Breast epithelium (tissue), 4 donors: Measurements from ENCODE around the gene FES. TPM values are rescaled to one million over a fixed set of nuclear protein-coding genes. Genes with fewer than 3 reads are reported as not detected.

Source experiments
- DNase-seq, 2 donors: peaks; one replicate each; pipeline ENCODE4 v3.0.0-alpha.2; 2019; ENCODE audit warnings: low spot score in 2 of 2
- H3K27ac ChIP-seq, 2 donors: fragments of 200-600 bp; sonication (generic) in 1 of 2; one replicate each; pipeline ENCODE4 v1.5.1; 2016 to 2019; ENCODE audit warnings: mild to moderate bottlenecking in 1 of 2
- H3K27me3 ChIP-seq, 2 donors: fragments of 200-600 bp; sonication (generic) in 1 of 2; one replicate each; pipeline versions ENCODE4 v1.5.1 to v1.6.0; 2017 to 2019; ENCODE audit warnings: control low read depth in 1 of 2, mild to moderate bottlenecking in 1 of 2
- H3K36me3 ChIP-seq: fragments of 200-600 bp; one replicate; pipeline ENCODE4 v1.5.1; 2019
- H3K4me1 ChIP-seq, 2 donors: fragments of 200-600 bp; sonication (generic); one replicate each; pipeline ENCODE4 v1.5.1; 2016 to 2019; ENCODE audit warnings: control low read depth in 1 of 2
- H3K4me3 ChIP-seq, 3 donors: fragments of 200-600 bp; sonication (generic); 1 replicate in 2 of 3; 2 replicates in 1 of 3; pipeline ENCODE4 v1.5.1; 2016 to 2019; ENCODE audit warnings: mild to moderate bottlenecking in 3 of 3, moderate library complexity in 2 of 3
- H3K9me3 ChIP-seq, 2 donors: fragments of 200-600 bp; sonication (generic) in 1 of 2; one replicate each; pipeline ENCODE4 v1.5.1; 2016 to 2019; ENCODE audit warnings: control low read depth in 1 of 2
- POLR2A ChIP-seq: fragments of 450-650 bp; IDR thresholded peaks from one replicate; pipeline ENCODE4 v1.6.1; 2016; ENCODE audit warnings: antibody characterized with exemption, mild to moderate bottlenecking, moderate library complexity
- POLR2AphosphoS5 ChIP-seq, 3 donors: sonication (generic); formaldehyde crosslinking; IDR thresholded peaks; one replicate each; pipeline ENCODE4 v1.6.1; 2017; ENCODE audit warnings: antibody characterized with exemption in 3 of 3
- intact Hi-C: fragments of 100-400 bp; cut with DNase I; formaldehyde crosslinking; loops from one replicate; pipeline ENCODE4 v1.15.1; 2023; ENCODE audit warnings: low total_unique reads
- total RNA-seq, 3 donors: library from RNA; depleted of rRNA; stranded (reverse); fragments of >200 nt; gene quantifications; one replicate each; pipeline ENCODE4 v1.1.0, GENCODE V29; 2016
- TF ChIP-seq, protein P1 (sequence below), 3 donors: fragments of 450-650 bp; IDR thresholded peaks; one replicate each; pipeline ENCODE4 v1.5.1; 2016 to 2017; ENCODE audit warnings: antibody characterized with exemption in 3 of 3, mild to moderate bottlenecking in 3 of 3, moderate library complexity in 3 of 3

Gene FES
- total RNA-seq, 3 donors from 2014 or later = 41.4 to 54.7 (median 42.3) TPM

DNA sequence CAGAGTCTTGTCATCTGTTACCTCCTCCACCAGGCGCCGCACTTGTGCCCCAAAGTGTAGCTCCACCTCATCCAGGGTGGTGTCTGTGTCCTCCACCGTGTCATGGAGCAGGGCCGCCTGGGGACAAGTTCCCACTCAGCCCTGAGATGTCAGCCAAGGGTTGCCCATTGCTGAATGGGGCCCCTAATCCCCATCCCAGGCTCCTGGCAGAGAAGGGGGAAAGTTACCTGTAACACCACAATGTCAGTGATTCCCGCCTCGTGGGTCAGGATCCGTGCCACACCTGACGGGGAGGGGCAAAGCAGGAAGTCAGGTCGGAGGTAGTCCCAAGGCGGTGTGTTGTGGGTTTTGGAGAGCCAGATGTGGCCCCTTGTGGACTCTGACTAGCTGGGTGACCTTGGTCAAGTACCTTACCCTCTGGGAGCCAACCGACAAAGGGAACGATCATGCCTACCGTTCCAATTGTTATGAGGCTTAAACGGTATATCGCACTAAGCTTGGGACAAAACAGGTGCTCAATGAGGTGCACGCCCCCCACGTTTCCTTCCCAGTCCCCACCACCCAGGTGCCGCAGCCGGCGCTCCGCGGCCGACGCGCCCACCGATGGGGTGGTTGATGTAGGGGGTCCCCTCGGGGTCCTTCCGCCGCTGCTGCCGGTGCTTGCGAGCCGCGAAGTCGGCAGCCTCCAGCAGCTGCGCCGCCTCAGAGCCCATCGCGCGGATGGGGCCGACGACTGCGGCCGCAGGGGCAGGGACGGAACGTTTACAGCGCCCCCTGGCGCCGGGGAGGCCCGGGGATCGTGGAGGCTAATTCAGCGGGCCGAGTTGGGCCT lies 47.7 kb downstream of the FES start, which contains the start of gene HDDC3:
TSS of gene HDDC3 (minus strand) at position 722 of the 832 bp plus-strand sequence. CDS start at position 713, 9 bp downstream.
- peak within 1 kb of the TSS; percentile 91 to 96 for H3K27ac ChIP-seq
- H3K4me3 ChIP-seq = peak within 1 kb of the TSS; percentile 80 to 88 (median 81)
- no peaks in the 10 kb centered on the region for H3K27me3 ChIP-seq
- DNase-seq = peak; percentile 86 to 89
- H3K36me3 ChIP-seq = no peaks in the 10 kb centered on the region
- no peaks in the 10 kb centered on the region for H3K9me3 ChIP-seq
- TF ChIP-seq POLR2A (peak; percentile 56), POLR2AphosphoS5 (IDR thresholded peaks at IDR 0.05) (peak; percentile 67 to 83 (median 69))
- TF ChIP-seq, protein P1, sequence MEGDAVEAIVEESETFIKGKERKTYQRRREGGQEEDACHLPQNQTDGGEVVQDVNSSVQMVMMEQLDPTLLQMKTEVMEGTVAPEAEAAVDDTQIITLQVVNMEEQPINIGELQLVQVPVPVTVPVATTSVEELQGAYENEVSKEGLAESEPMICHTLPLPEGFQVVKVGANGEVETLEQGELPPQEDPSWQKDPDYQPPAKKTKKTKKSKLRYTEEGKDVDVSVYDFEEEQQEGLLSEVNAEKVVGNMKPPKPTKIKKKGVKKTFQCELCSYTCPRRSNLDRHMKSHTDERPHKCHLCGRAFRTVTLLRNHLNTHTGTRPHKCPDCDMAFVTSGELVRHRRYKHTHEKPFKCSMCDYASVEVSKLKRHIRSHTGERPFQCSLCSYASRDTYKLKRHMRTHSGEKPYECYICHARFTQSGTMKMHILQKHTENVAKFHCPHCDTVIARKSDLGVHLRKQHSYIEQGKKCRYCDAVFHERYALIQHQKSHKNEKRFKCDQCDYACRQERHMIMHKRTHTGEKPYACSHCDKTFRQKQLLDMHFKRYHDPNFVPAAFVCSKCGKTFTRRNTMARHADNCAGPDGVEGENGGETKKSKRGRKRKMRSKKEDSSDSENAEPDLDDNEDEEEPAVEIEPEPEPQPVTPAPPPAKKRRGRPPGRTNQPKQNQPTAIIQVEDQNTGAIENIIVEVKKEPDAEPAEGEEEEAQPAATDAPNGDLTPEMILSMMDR (IDR thresholded peaks at IDR 0.05) = peak; percentile 81 to 89 (median 85)
- H3K4me1 ChIP-seq = peaks cover 4 to 14% of the 10 kb centered on the region in 2 donors
- intact Hi-C loops = no loop called here

DNA sequence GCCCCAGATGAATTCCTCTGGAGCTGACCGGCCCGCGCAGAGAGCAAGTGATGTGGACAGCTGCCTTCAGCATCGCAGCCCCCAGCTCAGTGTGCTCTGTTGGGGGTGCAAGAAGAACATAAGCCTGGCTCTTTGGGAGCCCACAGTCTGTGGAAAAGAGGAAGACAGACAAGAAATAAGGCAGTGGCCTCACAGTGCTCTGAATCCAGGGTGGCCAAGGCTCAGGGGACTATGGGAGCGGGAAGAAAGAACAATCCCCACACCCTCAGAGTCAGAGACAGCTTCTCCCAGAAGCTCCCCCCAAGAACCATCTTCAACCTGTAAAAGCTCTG lies 48.3 kb downstream of the FES start:
- H3K27me3 ChIP-seq = no peaks in the 10 kb centered on the region
- H3K4me3 ChIP-seq = peak overlapping the region; percentile 80 to 88 (median 81)
- no peaks in the 10 kb centered on the region for H3K36me3 ChIP-seq
- peaks cover 4 to 14% of the 10 kb centered on the region in 2 donors for H3K4me1 ChIP-seq
- H3K9me3 ChIP-seq = no peaks in the 10 kb centered on the region
- peak overlapping the region; percentile 91 to 96 for H3K27ac ChIP-seq
- no peak for DNase-seq
- intact Hi-C loops = no loop called here
- TF ChIP-seq, protein P1 (IDR thresholded peaks at IDR 0.05) = no peak
- no peak for TF ChIP-seq POLR2AphosphoS5 (IDR thresholded peaks at IDR 0.05)

DNA sequence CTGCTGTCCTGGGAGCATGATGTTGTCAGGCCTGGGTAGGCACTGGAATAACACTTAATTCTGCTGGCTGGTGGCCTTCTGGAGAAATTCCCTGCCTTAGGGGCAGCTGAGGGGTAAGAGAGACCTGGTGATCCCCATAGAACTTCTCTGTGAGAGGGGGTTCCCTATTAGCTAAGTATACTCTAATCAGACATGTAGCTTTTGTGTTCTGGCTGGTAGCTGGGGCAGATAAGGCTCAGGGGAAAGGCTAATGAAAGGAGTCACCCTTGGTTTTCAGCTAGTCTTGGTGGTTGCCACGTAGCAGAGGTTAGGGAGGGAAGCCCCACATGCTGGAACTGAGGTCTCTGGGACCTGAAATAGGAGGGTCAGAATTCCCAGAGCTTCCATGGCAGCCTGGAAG lies 49.0 kb downstream of the FES start:
- Histone ChIP-seq H3K4me1 (peaks cover 4 to 14% of the 10 kb centered on the region in 2 donors), H3K27ac (no peak overlapping the region)

DNA sequence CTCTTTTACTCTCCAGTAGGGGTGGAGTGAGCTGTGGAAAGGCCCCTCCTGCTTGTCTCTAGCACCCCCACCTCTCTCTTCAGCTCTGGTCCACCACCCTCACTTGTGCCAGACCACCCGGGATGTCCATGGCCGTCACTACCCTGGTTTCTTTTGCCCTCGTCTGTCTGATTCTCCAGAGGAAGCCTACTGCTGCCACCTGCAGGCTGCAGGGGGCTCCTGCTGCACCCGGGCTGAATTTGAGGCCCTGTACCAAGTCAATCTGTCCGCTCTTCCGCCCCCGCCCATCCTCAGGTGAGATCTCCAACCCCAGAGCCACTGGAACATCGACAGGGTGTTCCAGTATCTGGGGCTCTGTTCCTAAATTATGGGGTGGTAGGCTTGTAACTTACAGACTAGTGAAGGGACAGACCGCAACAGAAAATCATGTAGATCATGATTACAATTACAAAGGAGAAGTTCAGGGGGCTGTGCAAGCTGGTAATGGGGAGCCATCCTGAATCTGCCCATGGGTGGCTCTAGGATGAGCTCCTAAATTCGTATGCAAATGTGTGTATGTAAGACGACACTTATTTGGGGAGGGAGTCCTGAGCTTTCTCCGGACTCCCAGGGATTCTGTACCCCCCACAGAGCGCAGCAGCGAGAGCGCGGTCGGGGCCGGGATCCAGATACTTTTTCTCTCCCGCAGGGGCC lies 50.1 kb downstream of the FES start:
- peak overlapping the region; percentile 84 to 91 for H3K27ac ChIP-seq
- H3K9me3 ChIP-seq = no peaks in the 10 kb centered on the region
- TF ChIP-seq, protein P1 (IDR thresholded peaks at IDR 0.05) = peak; percentile 38 to 81 (median 55)
- no peak for TF ChIP-seq POLR2A
- no peak for TF ChIP-seq POLR2AphosphoS5 (IDR thresholded peaks at IDR 0.05)
- peak; percentile 80 to 83 for DNase-seq
- peak overlapping the region; percentile 65 to 93 (median 78) for H3K4me3 ChIP-seq
- intact Hi-C loops = no loop called here
- H3K36me3 ChIP-seq = no peaks in the 10 kb centered on the region
- H3K4me1 ChIP-seq = peaks cover 4 to 14% of the 10 kb centered on the region in 2 donors
- no peaks in the 10 kb centered on the region for H3K27me3 ChIP-seq

More for the DNA sequence above, 49.0 kb downstream of the FES start:
- Histone ChIP-seq H3K36me3 (no peaks in the 10 kb centered on the region), H3K9me3 (no peaks in the 10 kb centered on the region), H3K27me3 (no peaks in the 10 kb centered on the region), H3K4me3 (no peak overlapping the region)
- intact Hi-C loops = no loop called here
- DNase-seq = no peak
- TF ChIP-seq POLR2A = no peak
- TF ChIP-seq POLR2AphosphoS5 (IDR thresholded peaks at IDR 0.05) = no peak
- TF ChIP-seq, protein P1 (IDR thresholded peaks at IDR 0.05) = no peak
